22Rv1 (cell line): Measurements from ENCODE around the gene SCLT1.

Source experiments
- CTCF ChIP-seq: fragments of 450-650 bp; IDR thresholded peaks from 2 replicates; pipeline ENCODE4 v1.5.1; 2017; ENCODE audit warnings: mild to moderate bottlenecking
- ZFX ChIP-seq: fragments of 450-650 bp; IDR thresholded peaks from 2 replicates; pipeline ENCODE4 v1.6.1; 2017; ENCODE audit warnings: antibody characterized with exemption, borderline replicate concordance

GRCh38 chr4:128837679-128838078 lies 255.7 kb downstream of the SCLT1 start:
- TF ChIP-seq CTCF (no peak), ZFX (no peak)
